ENCODE results near the gene WDFY2. TPM values are rescaled to one million over a fixed set of nuclear protein-coding genes. Genes with fewer than 3 reads are reported as not detected.

Gene WDFY2
- total and polyA plus RNA-seq, 11 donors = 2.0 to 12.6 (median 6.5) TPM

DNA sequence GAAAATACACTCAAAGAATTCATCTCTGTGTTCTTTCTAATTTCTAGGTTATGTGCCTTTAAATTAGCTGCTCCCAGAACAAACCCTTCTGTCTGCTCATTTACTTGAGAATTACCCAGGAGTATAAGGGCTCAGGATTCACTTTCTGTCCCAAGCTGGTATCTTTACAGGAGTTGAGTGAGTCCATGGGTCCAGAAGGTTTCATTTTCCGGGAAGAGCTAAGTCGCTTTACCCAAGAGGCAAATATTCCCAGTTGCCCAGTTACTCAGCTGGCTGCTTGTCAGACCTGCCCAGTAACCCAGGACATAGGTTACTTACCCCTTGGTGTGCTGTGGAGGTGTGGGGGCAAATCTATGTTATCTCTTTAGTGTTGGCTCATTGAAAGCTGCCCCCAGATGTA is 172.4 kb downstream of the WDFY2 start:
- DNase-seq = no peak
- Histone ChIP-seq H3K27ac (no peak overlapping the region), H3K4me3 (no peak overlapping the region), H3K9me3 (no peaks in the 10 kb centered on the region), H3K27me3 (no peaks in the 10 kb centered on the region), H3K4me1 (peaks cover 0 to 5% (median 0%) of the 10 kb centered on the region in 12 donors), H3K36me3 (peaks cover 0 to 93% (median 79%) of the 10 kb centered on the region in 9 donors)
- intact Hi-C loops (cut with DNase I) = no loop called here
- TF ChIP-seq POLR2A (IDR thresholded peaks at IDR 0.05) = no peak
- no peak for TF ChIP-seq CTCF (IDR thresholded peaks at IDR 0.05)
- ATAC-seq = no peak
- WGBS, 4 donors = 87 to 92% (median 91%) methylated on average over 2 of the region's 2 CpGs

DNA sequence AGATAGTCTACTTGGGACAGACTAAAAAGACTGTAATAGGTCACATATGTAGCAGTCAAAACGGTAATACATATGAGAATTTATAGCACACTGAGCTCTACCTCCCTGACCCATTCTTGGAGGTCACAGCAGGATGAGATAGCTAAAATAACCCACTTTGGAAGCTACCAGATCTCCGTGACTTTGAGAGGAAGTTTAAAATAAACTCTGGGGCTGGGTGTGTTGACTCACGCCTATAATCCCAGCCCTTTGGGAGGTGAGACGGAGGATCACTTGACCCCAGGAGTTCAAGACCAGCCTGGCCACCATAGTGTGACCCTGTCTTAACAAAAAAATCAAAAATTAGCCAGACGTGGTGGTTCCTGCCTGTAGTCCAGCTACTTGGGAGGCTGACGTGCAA is 174.4 kb downstream of the WDFY2 start:
- H3K4me3 ChIP-seq = no peak overlapping the region
- H3K4me1 ChIP-seq = peaks cover 0 to 6% (median under 1%) of the 10 kb centered on the region in 12 donors
- no peaks in the 10 kb centered on the region for H3K27me3 ChIP-seq
- H3K27ac ChIP-seq = no peak overlapping the region
- ATAC-seq (no peak), DNase-seq (no peak)
- 68 to 73% (median 72%) methylated on average over 6 of the region's 6 CpGs for WGBS, 4 donors
- TF ChIP-seq POLR2A (IDR thresholded peaks at IDR 0.05) (no peak), CTCF (IDR thresholded peaks at IDR 0.05) (no peak)
- H3K9me3 ChIP-seq = no peaks in the 10 kb centered on the region
- intact Hi-C loops (cut with DNase I) = no loop called here
- H3K36me3 ChIP-seq = peaks cover 0 to 88% (median 65%) of the 10 kb centered on the region in 9 donors

GRCh38 chr13:51759240-51759639 is 175.0 kb downstream of the WDFY2 start:
- Histone ChIP-seq H3K27me3 (no peaks in the 10 kb centered on the region), H3K4me3 (no peak overlapping the region), H3K27ac (no peak overlapping the region), H3K4me1 (peaks cover 0 to 11% (median 6%) of the 10 kb centered on the region in 12 donors), H3K9me3 (no peaks in the 10 kb centered on the region), H3K36me3 (peaks cover 0 to 85% (median 60%) of the 10 kb centered on the region in 9 donors)
- no peak for DNase-seq
- WGBS, 4 donors = 92 to 95% (median 94%) methylated on average over 5 of the region's 5 CpGs
- ATAC-seq = no peak
- intact Hi-C loops (cut with DNase I) = no loop called here
- TF ChIP-seq POLR2A (IDR thresholded peaks at IDR 0.05) (no peak), CTCF (IDR thresholded peaks at IDR 0.05) (no peak)

DNA sequence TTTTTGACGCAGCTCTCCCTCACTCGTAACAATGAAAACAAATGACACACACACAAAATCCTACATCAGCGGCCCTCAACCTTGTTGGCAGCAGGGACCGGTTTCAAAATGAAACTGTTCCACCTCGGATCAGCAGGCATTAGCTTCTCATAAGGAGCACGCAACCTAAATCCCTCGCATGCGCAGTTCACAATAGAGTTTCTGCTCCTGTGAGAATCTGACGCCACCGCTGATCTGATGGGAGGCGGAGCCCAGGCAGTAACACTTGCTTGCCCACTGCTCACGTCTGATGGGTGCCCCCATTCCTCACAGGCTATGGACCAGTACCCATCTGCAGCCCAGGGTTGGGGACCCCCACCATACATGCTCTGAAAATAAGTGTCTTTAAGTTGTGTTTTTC is 176.3 kb downstream of the WDFY2 start:
- no peak for ATAC-seq
- 92 to 96% (median 93%) methylated on average over 12 of the region's 12 CpGs for WGBS, 4 donors
- intact Hi-C loops (cut with DNase I) = loop anchor here in 2 of 10 donors (10.0 kb wide), 1 partner anchor 176 kb away; the partner anchor contains the start of gene WDFY2 (in 2 of the 2)

More for the DNA sequence above, 176.3 kb downstream of the WDFY2 start:
- Histone ChIP-seq H3K4me3 (no peak overlapping the region), H3K36me3 (peaks cover 0 to 74% (median 52%) of the 10 kb centered on the region in 9 donors), H3K27ac (no peak overlapping the region), H3K27me3 (no peaks in the 10 kb centered on the region), H3K9me3 (no peaks in the 10 kb centered on the region), H3K4me1 (peaks cover 0 to 20% (median 16%) of the 10 kb centered on the region in 12 donors)
- no peak for TF ChIP-seq POLR2A (IDR thresholded peaks at IDR 0.05)
- TF ChIP-seq CTCF (IDR thresholded peaks at IDR 0.05) = no peak
- DNase-seq = no peak
